HepG2 (cell line): ENCODE measurements around the gene NRL. TPM values are rescaled to one million over a fixed set of nuclear protein-coding genes. Genes with fewer than 3 reads are reported as not detected.

ENCODE experiments used
- ATAC-seq: fragments of 200-7000 bp; cut with Tn5 transposase; 3 replicates; pipeline ENCODE4 v1.9.1; 2020; ENCODE audit warnings: mild to moderate bottlenecking, moderate library complexity
- BruUV-seq: library from RNA; stranded (reverse); fragments of 400-500 nt; replicated peaks from 2 replicates; lab custom pipeline; 2021; lab: Mats Ljungman, UMichigan
- CTCF ChIA-PET: fragments of 300-600 bp; formaldehyde crosslinking; extraction: SDS; loops from one replicate; lab custom pipeline; 2021; ENCODE audit warnings: low total read pairs, inconsistent platforms, low intra/inter-chr PET ratio; lab: Yijun Ruan, JAX
- POLR2A ChIA-PET: fragments of 350-600 bp; sonication (Branson Sonifier 250); formaldehyde crosslinking; loops from one replicate; lab custom pipeline; 2020; ENCODE audit warnings: antibody characterized with exemption, inconsistent platforms; lab: Yijun Ruan, JAX
- DNase-seq: peaks from one replicate; pipeline ENCODE4 v3.0.0-alpha.2; 2015; ENCODE audit warnings: low spot score
- FAIRE-seq: peaks from 3 replicates; lab custom pipeline; 2011; peaks lifted over from hg19 to GRCh38; lab: Jason Lieb, UNC
- H2AFZ ChIP-seq: one replicate; pipeline ENCODE4 v1.6.1; 2011; ENCODE audit warnings: low read length, inconsistent platforms
- H3K27ac ChIP-seq: fragments of 300-600 bp; 3 replicates; pipeline ENCODE4 v1.8.0; 2011; ENCODE audit warnings: mixed run types, mild to moderate bottlenecking, mixed read lengths, low read length, inconsistent platforms; ENCODE audit not compliant: insufficient read depth; ENCODE audit errors: extremely low read length
- H3K27me3 ChIP-seq, 2 experiments: fragments of 200-600 bp in 1 of 2; 2 replicates in 1 of 2; 3 replicates in 1 of 2; pipeline versions ENCODE4 v1.6.0 to v1.8.0; 2011; ENCODE audit warnings: low read length in 2 of 2, mild to moderate bottlenecking in 2 of 2, moderate library complexity in 2 of 2, inconsistent platforms in 1 of 2; ENCODE audit not compliant: insufficient read depth in 2 of 2, control insufficient read depth in 1 of 2
- H3K36me3 ChIP-seq, 2 experiments: fragments of 200-600 bp in 1 of 2; replicated peaks in 1 of 2; 2 replicates in 1 of 2; 3 replicates in 1 of 2; pipeline versions ENCODE4 v1.5.1 to v1.8.0; 2011; ENCODE audit warnings: low read length in 2 of 2, inconsistent platforms in 1 of 2; ENCODE audit not compliant: insufficient read depth in 2 of 2, control insufficient read depth in 1 of 2
- H3K4me1 ChIP-seq: 2 replicates; pipeline ENCODE4 v1.5.1; 2012; ENCODE audit warnings: low read length, inconsistent platforms; ENCODE audit not compliant: insufficient read depth
- H3K4me2 ChIP-seq: 2 replicates; pipeline ENCODE4 v1.6.0; 2011; ENCODE audit warnings: low read depth, low read length, inconsistent platforms
- H3K4me3 ChIP-seq, 3 experiments: fragments of 200-600 bp in 1 of 3; sonication (generic), shearing (Covaris generic) in 1 of 3; replicated peaks in 1 of 3; 2 replicates each; pipeline ENCODE4 v1.5.1; 2011 to 2016; ENCODE audit warnings: low read length in 3 of 3, inconsistent platforms in 2 of 3, low read depth in 2 of 3, mild to moderate bottlenecking in 2 of 3, control low read depth in 1 of 3, mixed read lengths in 1 of 3; ENCODE audit not compliant: insufficient read depth in 1 of 3
- H3K79me2 ChIP-seq: one replicate; pipeline ENCODE4 v1.6.1; 2011; ENCODE audit warnings: low read length, inconsistent platforms; ENCODE audit not compliant: insufficient read depth
- H3K9ac ChIP-seq: 2 replicates; pipeline ENCODE4 v1.6.0; 2011; ENCODE audit warnings: mild to moderate bottlenecking, low read depth, low read length, inconsistent platforms; ENCODE audit not compliant: insufficient read depth
- H3K9me3 ChIP-seq: 2 replicates; pipeline ENCODE4 v1.5.1; 2012; ENCODE audit warnings: mild to moderate bottlenecking, low read length
- H4K20me1 ChIP-seq: 2 replicates; pipeline ENCODE4 v1.6.0; 2011; ENCODE audit warnings: inconsistent platforms, mild to moderate bottlenecking, low read length, moderate library complexity; ENCODE audit not compliant: insufficient read depth
- ARID4A ChIP-seq: sonication (generic); formaldehyde crosslinking; IDR thresholded peaks from 2 replicates; pipeline ENCODE4 v1.5.0; 2020; ENCODE audit warnings: mild to moderate bottlenecking, missing genetic modification reagents, borderline replicate concordance
- ATF7 ChIP-seq, 2 experiments: fragments of 450-650 bp in 1 of 2; sonication (generic) in 1 of 2; formaldehyde crosslinking in 1 of 2; IDR thresholded peaks; 2 replicates each; pipeline versions ENCODE4 v1.4.0 to v1.6.1; 2016 to 2020; ENCODE audit warnings: antibody characterized with exemption in 1 of 2, mild to moderate bottlenecking in 1 of 2, missing genetic modification reagents in 1 of 2
- CBFB ChIP-seq: sonication (generic); formaldehyde crosslinking; IDR thresholded peaks from 2 replicates; pipeline ENCODE4 v1.4.0; 2020; ENCODE audit warnings: missing genetic modification reagents
- GPBP1L1 ChIP-seq: sonication (generic); formaldehyde crosslinking; IDR thresholded peaks from 2 replicates; pipeline ENCODE4 v1.5.0; 2020; ENCODE audit warnings: mild to moderate bottlenecking, missing genetic modification reagents
- IRF9 ChIP-seq: sonication (generic); formaldehyde crosslinking; IDR thresholded peaks from 2 replicates; pipeline ENCODE4 v1.8.0; 2022; ENCODE audit warnings: missing genetic modification reagents, mild to moderate bottlenecking, borderline replicate concordance
- MXD3 ChIP-seq: IDR thresholded peaks from 2 replicates; pipeline ENCODE4 v1.6.1; 2016; ENCODE audit warnings: mild to moderate bottlenecking, missing biosample characterization, missing genetic modification reagents
- NFRKB ChIP-seq: fragments of 450-650 bp; IDR thresholded peaks from 2 replicates; pipeline ENCODE4 v1.6.1; 2017
- NRL ChIP-seq: sonication (generic); formaldehyde crosslinking; IDR thresholded peaks from 2 replicates; pipeline ENCODE4 v1.5.0; 2020; ENCODE audit warnings: missing genetic modification reagents, mild to moderate bottlenecking, moderate library complexity, borderline replicate concordance
- POLR2AphosphoS5 ChIP-seq: IDR thresholded peaks from 2 replicates; pipeline ENCODE4 v1.6.1; 2012; ENCODE audit warnings: low read depth, low read length
- YEATS2 ChIP-seq: sonication (generic); formaldehyde crosslinking; IDR thresholded peaks from 2 replicates; pipeline ENCODE4 v1.4.0; 2020; ENCODE audit warnings: missing genetic modification reagents, borderline replicate concordance
- ZBTB38 ChIP-seq: sonication (generic); formaldehyde crosslinking; IDR thresholded peaks from 2 replicates; pipeline ENCODE4 v1.5.1; 2020; ENCODE audit warnings: mild to moderate bottlenecking, missing genetic modification reagents
- ZNF230 ChIP-seq: sonication (generic); formaldehyde crosslinking; IDR thresholded peaks from 2 replicates; pipeline ENCODE4 v1.4.0; 2020; ENCODE audit warnings: mild to moderate bottlenecking, missing genetic modification reagents
- ZNF512 ChIP-seq: sonication (generic); formaldehyde crosslinking; IDR thresholded peaks from 2 replicates; pipeline ENCODE4 v1.4.0; 2020; ENCODE audit warnings: mild to moderate bottlenecking, missing genetic modification reagents
- WGBS: methylation state at CpG from one replicate; pipeline ENCODE4 v1.1.6; 2017; ENCODE audit warnings: low lambda C conversion rate; 5-methylcytosine and 5-hydroxymethylcytosine counted together
- in situ Hi-C: cut with HindIII; loops from 2 replicates; pipeline ENCODE4 v1.10.0; 2017; ENCODE audit warnings: low pct_unique_long_range_greater_than_20kb; ENCODE audit not compliant: extremely low pct_ligation_motif_present
- intact Hi-C: fragments of 100-400 bp; cut with micrococcal nuclease; formaldehyde crosslinking; loops from one replicate; pipeline ENCODE4 v1.10.0; 2022; ENCODE audit not compliant: unreplicated experiment
- polyA plus RNA-seq, 8 experiments: library from polyadenylated mRNA; depleted of rRNA in 3 of 8; stranded (reverse) in 7 of 8; unstranded in 1 of 8; fragments of >200 nt; fragmentation: Illumina TruSeq in 4 of 8; extraction: Trizol in 4 of 8; gene quantifications; 2 replicates each; pipeline versions ENCODE4 v1.2.1 to v1.2.3, GENCODE V29; 2011 to 2016; ENCODE audit warnings: low read depth in 4 of 8, missing spikeins in 1 of 8, mixed read lengths in 1 of 8; ENCODE audit not compliant: insufficient read depth in 1 of 8
- total RNA-seq, 5 experiments: library from RNA; depleted of rRNA; stranded (reverse); fragments of >200 nt; fragmentation: Illumina TruSeq; extraction: Trizol; gene quantifications; 2 replicates each; pipeline ENCODE4 v1.2.3, GENCODE V29; 2016; ENCODE audit warnings: low read depth in 1 of 5

NRL gene
- total and polyA plus RNA-seq, 2 of the 13 experiments (the other 11 are each of a cell fraction or from before 2014, with no cell fraction given): 2.5 to 4.7 TPM

- no peak for TF ChIP-seq YEATS2 (CRISPR knock-in tag)
- TF ChIP-seq CBFB (CRISPR knock-in tag): no peak
- TF ChIP-seq NFRKB: 0 out of 2 replicates have a peak, but pooled peaks have one; percentile 29
- TF ChIP-seq GPBP1L1 (CRISPR knock-in tag): no peak
- 0 out of 2 replicates have a peak, but pooled peaks have one; percentile 27 for TF ChIP-seq POLR2AphosphoS5
These were observed 42.1 kb upstream of the NRL start (continued) for GRCh38 chr14:24156840-24157239.

GRCh38 chr14:24155100-24155499 is 40.4 kb upstream of the NRL start:
- BruUV-seq: no TSS peak
- H3K4me3 ChIP-seq: no peak overlapping the region
- no peaks in the 10 kb centered on the region for H3K79me2 ChIP-seq
- no peak overlapping the region for H2AFZ ChIP-seq
- H3K4me2 ChIP-seq: no peak overlapping the region
- 98% methylated on average over 10 of the region's 10 CpGs for WGBS
- peaks cover 61 to 72% of the 10 kb centered on the region in 2 experiments for H3K36me3 ChIP-seq
- no peak for FAIRE-seq
- no peak for ATAC-seq
- no peaks in the 10 kb centered on the region; the same call in 1 of the 2 replicates for H4K20me1 ChIP-seq
- no peak for DNase-seq
- intact Hi-C loops: no loop called here
- ChIA-PET POLR2A (interaction anchor here (0.9 to 11.8 kb wide), 4 partner anchors 6 to 116 kb away, joined by 3 to 233 read pairs (median 108); partner anchors contain the start of genes CHMP4A, EMC9, PSME1 and PSME2), CTCF (no interaction called here)
- H3K27me3 ChIP-seq: no peaks in the 10 kb centered on the region
- no peak overlapping the region for H3K27ac ChIP-seq
- in situ Hi-C loops: no loop called here
- no peak overlapping the region for H3K9ac ChIP-seq
- H3K9me3 ChIP-seq: no peaks in the 10 kb centered on the region
- peaks cover 4% of the 10 kb centered on the region; the same call in 1 of the 2 replicates for H3K4me1 ChIP-seq
- TF ChIP-seq ATF7 (IDR thresholded peaks at IDR 0.05): no peak
- TF ChIP-seq ATF7 (CRISPR knock-in tag; IDR thresholded peaks at IDR 0.05): 0 out of 2 replicates have a peak, but pooled peaks have one; percentile 60
- TF ChIP-seq ZBTB38: peak; percentile 46; the same call in 1 of the 2 replicates
- TF ChIP-seq ZNF230 (CRISPR knock-in tag): peak; percentile 59; the same call in 1 of the 2 replicates
- TF ChIP-seq NRL: peak; percentile 36; the same call in 1 of the 2 replicates
- peak; percentile 82; the same call in 1 of the 2 replicates for TF ChIP-seq IRF9 (CRISPR knock-in tag)
- 0 out of 2 replicates have a peak, but pooled peaks have one; percentile 18 for TF ChIP-seq ZNF512 (CRISPR knock-in tag)
- 0 out of 2 replicates have a peak, but pooled peaks have one; percentile 22 for TF ChIP-seq MXD3 (CRISPR knock-in tag)
- TF ChIP-seq ARID4A: no peak
